HFF-Myc (cell line): ENCODE measurements around the gene MFAP4.

Experiments
- DNase-seq: peaks from one replicate; pipeline ENCODE4 v3.0.0-alpha.2; 2011; ENCODE audit warnings: low read depth; ENCODE audit errors: extremely low read depth
- H3K4me3 ChIP-seq: replicated peaks from 2 replicates; pipeline ENCODE4 v1.5.1; 2011; ENCODE audit warnings: low read depth, mild to moderate bottlenecking, control low read depth, low read length
- CTCF ChIP-seq: IDR thresholded peaks from 2 replicates; pipeline ENCODE4 v1.5.1; 2012; ENCODE audit warnings: mild to moderate bottlenecking, low read depth, low read length, control low read depth; ENCODE audit errors: missing control alignments

Gene MFAP4

DNA sequence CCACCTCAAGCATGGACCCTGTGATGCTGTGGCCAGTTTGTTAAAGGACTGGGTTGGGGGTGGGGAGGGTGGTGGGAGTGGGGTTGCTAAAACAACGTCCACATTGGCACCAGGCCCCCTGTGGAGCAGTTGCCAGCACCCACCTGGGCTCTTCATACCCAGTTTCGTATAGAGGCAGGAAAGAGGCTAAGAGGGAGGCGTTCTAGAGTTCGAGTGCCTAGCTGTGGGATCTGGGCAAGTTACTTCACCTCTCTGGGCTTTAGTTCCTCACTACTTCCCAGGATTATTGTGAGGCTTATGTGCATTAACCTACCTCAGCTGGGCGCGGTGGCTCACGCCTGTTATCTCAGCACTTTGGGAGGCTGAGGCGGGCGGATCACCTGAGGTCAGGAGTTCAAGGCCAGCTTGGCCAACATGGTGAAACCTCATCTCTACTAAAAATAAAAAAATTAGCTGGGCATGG, 1.4 kb downstream of the MFAP4 start:
- DNase-seq: no peak
- H3K4me3 ChIP-seq: no peak overlapping the region

GRCh38 chr17:19384723-19385391, 2.1 kb downstream of the MFAP4 start:
- H3K4me3 ChIP-seq: no peak overlapping the region
- DNase-seq: peak; percentile 94

More for the DNA sequence above, 1.4 kb downstream of the MFAP4 start:
- TF ChIP-seq CTCF: no peak

DNA sequence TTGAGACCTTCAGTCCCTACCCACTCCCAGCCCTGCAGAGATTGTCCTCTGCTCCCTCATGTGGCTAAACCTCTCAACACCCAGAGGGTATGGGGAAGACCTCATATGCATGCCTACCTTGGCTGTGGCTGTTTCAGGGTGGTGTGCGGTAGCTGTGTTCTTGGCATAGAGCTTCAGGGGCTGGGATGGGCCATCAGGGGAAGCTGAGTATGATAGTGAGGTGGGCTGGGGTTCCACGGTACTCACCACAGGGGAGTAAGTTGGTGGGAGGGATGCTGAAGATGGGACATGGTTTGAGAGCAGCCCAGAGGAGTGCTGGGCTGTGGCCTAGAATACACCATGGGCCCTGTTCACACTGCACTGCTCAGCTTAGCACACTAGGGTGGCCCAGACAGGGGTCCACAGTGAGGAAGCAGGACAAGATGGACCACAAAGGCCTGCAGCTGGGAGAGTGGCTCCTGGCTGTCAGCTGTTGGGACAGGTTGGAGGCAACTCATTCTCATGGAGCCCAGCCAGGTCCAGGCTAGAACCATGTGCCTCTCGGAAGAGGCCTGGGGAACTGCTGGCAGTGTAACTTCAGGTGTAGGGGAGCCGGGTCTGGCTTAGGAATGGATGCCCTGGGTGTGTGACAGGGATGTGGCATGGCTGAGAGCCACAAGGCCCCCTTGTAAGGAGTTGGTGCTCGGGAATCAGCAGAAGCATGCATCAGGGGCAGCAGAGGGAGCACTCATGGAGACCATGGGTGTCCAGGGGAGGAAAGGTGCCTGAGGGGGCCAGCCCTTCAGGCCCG, 3.1 kb downstream of the MFAP4 start:
- H3K4me3 ChIP-seq: no peak overlapping the region
- DNase-seq: no peak
- TF ChIP-seq CTCF: no peak

More at GRCh38 chr17:19384723-19385391, 2.1 kb downstream of the MFAP4 start:
- no peak for TF ChIP-seq CTCF

DNA sequence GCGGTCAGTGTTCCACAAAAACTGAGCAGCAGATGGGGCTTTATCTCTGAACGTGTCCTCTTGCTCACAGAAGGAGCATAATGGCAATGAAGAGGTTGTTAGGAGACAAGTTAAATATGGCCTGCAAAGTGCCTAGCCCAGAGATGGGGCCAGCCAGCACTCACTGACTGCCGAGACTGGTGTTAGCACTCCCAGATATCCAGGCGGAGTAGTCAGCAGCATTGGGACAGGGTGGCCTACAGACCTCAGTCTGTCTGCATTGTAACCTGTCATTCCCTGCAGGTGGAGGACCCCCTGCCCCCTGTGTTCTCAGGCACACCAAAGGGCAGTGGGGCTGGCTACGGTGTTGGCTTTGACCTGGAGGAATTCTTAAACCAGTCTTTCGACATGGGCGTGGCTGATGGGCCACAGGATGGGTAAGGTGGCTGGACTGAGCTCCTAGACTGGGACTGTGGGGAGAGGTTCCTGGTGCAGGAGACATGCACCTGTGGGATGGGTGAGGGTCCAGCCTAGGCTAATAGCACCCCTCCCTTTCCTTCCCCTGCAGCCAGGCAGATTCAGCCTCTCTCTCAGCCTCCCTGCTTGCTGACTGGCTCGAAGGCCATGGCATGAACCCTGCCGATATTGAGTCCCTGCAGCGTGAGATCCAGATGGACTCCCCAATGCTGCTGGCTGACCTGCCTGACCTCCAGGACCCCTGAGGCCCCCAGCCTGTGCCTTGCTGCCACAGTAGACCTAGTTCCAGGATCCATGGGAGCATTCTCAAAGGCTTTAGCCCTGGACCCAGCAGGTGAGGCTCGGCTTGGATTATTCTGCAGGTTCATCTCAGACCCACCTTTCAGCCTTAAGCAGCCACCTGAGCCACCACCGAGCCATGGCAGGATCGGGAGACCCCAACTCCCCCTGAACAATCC, 4.2 kb downstream of the MFAP4 start:
- no peak for DNase-seq
- H3K4me3 ChIP-seq: no peak overlapping the region
- TF ChIP-seq CTCF: no peak

- DNase-seq: no peak
- no peak overlapping the region for H3K4me3 ChIP-seq
- TF ChIP-seq CTCF: no peak
Observed at GRCh38 chr17:19381741-19382444, 5.1 kb downstream of the MFAP4 start.

DNA sequence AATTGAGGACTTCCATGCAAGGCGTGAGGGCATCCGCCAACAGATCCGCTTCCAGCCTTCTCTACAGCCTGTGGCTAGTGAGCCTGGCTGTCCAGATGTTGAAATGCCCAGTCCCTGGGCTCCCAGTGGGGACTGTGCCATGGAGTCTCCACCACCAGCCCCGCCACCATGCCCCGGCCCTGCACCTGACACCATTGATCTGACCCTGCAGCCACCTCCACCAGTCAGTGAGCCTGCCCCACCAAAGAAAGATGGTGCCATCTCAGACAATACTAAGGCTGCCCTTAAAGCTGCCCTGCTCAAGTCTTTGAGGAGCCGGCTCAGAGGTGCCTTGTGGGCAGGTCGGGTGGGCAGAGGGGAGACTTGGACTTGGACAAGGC, 5.6 kb downstream of the MFAP4 start:
- no peak for TF ChIP-seq CTCF
- no peak overlapping the region for H3K4me3 ChIP-seq
- DNase-seq: no peak
